ENCODE data around the gene CNDP1.

The CNDP1 gene

GRCh38 chr18:74507097-74507881 lies 27.0 kb upstream of the CNDP1 start:
- DNase-seq (ENCODE audit: low read depth), result no peak

GRCh38 chr18:74507927-74508326 lies 26.4 kb upstream of the CNDP1 start:
- DNase-seq (ENCODE audit: low read depth), result no peak

DNA sequence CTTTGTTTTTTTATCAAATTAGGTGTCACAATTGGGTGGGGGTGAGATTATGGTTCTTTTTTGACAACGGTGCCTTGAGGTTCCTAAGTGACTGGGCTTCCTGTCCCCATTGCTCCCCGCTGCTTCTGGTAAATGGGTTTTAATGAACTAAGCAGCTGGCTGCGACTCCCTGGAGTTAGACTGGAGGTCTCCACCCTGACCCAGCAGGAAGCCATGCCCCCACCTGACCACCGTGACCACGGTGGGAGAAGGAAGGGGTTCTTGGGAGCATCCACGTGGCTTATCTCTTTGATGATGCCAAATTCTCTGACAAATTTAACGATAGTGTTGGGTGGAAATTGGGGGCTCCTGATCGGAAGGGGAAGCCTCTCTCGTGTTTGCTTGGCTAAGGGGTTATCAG lies 25.9 kb upstream of the CNDP1 start:
- no peak for DNase-seq (ENCODE audit: low read depth)

GRCh38 chr18:74508821-74509225 lies 25.5 kb upstream of the CNDP1 start:
- DNase-seq (ENCODE audit: low read depth), result no peak

DNA sequence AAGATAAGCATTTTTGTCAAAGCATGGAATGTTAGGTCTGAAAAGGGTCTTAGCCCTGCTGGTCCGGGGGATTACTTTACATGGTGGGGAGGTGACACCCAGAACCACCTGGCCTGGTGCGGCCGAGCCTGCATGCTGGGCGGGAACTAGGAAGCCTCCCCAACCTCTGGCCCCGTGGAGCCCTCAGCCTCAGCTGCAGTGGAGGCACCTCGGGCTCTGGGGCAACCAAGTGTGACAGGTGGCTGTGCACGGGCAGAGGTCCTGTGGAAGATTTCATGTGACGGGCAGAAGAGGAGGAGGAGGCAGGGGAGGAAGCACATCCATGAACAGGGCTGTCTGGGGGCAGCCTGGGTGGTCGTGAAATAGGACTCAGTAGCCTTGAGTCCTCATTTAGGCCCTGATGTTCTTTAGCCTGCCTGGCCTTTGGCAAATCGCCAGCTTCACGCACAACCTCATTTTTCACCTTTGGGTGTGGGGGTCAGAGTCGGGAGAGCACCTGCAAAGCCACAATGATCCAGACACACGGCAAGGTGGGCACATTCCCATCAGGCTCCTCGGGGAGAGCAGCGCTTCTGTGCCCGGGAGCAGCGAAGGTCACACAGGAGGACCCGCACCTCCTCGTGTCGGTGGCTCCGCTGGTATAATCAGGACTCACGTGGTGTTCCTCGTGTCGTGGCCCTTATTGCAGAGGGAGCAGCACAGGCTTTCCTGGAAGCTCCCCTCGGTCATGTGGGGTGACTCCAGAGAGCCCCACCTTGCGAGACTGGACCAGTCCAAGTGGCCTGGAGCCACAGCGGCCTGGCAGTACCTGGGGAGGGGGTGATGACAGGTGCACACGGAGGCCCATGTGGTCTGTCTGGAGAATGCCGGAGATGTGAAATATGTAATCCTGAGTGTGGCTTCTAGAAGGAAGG lies 24.2 kb upstream of the CNDP1 start:
- DNase-seq (ENCODE audit: low read depth), result no peak

- DNase-seq (ENCODE audit: low read depth), result no peak
Observed at GRCh38 chr18:74510770-74511095, 23.6 kb upstream of the CNDP1 start.

DNA sequence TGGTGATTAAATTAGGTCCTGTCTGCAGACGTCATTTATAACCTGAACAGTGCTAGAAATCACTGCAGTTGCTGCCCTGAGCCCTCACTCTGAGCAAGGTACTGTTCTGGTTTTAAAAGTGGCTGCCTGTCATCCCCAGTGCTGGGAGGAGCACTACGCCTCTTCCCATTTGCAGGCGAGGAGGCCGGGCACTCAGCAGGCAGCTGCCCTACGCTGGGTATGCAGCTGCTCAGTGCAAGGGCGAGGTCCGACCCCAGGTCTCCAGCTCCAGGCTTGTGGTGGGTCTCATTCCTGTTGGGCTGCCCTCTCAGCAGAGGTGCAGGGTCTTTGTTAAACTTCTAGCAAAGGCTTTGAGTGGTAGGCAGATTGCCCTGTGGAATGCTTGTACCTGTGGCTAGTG lies 22.5 kb upstream of the CNDP1 start:
- no peak for DNase-seq (ENCODE audit: low read depth)

- no peak for DNase-seq (ENCODE audit: low read depth)
Observed at GRCh38 chr18:74512321-74513053, 21.8 kb upstream of the CNDP1 start.

- no peak for DNase-seq (ENCODE audit: low read depth)
Observed at GRCh38 chr18:74513149-74513882, 21.0 kb upstream of the CNDP1 start.

- no peak for DNase-seq (ENCODE audit: low read depth)
Observed at GRCh38 chr18:74513883-74514205, 20.5 kb upstream of the CNDP1 start.

DNA sequence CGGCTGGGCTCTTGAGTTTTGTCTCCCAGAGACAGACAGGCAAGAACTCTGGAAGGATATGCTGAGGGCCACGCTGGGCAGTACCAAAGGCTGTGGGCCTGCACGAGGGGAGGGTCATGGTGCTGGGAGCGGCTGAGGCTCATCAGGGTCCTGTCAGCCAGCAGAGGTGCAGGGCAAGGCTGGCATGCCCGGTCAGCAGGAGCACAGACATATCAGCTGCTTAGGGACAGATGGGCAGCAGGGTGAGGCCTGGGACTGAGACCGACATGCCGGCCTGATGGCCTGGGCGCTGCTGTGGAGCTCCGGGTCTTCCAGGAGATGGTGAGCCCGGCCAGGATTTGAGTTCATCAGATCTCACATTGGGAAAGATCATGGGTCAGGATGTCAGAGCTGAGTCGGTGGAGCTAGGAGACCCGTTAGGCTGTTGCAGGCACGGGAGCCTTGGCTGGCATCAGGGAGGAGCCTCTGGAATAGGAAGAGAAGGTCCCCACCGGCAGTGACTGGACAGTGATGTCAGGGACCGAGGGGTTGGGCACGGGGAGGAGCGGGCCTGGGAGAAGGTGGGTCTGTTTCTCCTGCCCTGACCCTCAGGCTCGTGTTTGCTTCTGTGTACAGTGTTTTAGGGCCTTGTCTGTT lies 19.3 kb upstream of the CNDP1 start:
- DNase-seq (ENCODE audit: low read depth), result no peak

GRCh38 chr18:74515620-74516231 lies 18.6 kb upstream of the CNDP1 start:
- no peak for DNase-seq (ENCODE audit: low read depth)

GRCh38 chr18:74516271-74517235 lies 17.7 kb upstream of the CNDP1 start:
- DNase-seq (ENCODE audit: low read depth), result no peak

DNA sequence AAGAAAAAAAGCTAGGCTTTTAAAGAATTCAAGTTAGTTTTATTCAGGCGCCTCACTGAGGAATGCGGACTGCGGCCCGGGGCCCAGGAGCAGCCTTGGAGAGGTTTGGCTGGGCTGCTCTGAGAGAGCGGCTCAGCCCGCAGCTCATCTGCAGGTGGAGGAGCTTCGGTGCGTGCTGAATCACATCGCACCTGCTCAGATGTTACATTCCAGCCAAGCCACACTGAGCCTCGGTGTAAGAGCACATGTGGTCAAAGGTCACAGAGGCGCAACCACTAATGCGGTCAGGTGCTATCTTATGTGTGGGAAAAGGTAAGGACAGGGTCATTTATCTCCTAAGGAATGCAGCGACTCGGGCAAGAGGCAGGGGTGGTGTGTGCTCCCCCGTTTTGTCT lies 17.1 kb upstream of the CNDP1 start:
- no peak for DNase-seq (ENCODE audit: low read depth)

DNA sequence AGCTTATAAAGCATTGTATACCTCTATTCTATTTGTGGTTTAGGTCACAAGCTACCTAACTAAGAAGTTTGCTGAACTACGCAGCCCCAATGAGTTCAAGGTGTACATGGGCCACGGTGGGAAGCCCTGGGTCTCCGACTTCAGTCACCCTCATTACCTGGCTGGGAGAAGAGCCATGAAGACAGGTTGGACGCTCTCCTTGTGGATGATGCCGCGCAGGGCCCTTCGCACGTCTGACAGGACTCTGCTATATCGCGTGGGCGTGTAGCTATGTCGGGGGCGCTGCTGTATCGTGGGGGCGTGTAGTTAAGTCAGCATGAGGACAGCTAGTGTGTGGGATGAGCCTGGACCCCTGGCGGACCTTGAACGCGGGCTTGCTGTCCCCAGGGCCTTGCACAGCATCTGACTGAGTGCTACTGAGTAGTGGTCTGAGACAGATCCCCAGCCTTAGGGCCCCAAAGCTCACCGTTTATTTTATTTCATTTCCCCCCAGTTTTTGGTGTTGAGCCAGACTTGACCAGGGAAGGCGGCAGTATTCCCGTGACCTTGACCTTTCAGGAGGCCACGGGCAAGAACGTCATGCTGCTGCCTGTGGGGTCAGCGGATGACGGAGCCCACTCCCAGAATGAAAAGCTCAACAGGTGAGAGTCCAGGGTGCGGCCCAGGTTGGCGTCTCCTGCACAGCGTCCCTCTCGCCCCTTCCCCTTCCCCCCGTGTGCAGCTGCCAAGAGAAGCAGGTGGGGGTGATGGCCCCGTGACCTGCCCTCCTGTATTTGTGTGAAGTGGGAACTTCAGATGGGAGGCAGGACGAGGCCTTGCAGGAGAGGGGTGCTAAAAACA lies 15.6 kb upstream of the CNDP1 start:
- no peak for DNase-seq (ENCODE audit: low read depth)

DNA sequence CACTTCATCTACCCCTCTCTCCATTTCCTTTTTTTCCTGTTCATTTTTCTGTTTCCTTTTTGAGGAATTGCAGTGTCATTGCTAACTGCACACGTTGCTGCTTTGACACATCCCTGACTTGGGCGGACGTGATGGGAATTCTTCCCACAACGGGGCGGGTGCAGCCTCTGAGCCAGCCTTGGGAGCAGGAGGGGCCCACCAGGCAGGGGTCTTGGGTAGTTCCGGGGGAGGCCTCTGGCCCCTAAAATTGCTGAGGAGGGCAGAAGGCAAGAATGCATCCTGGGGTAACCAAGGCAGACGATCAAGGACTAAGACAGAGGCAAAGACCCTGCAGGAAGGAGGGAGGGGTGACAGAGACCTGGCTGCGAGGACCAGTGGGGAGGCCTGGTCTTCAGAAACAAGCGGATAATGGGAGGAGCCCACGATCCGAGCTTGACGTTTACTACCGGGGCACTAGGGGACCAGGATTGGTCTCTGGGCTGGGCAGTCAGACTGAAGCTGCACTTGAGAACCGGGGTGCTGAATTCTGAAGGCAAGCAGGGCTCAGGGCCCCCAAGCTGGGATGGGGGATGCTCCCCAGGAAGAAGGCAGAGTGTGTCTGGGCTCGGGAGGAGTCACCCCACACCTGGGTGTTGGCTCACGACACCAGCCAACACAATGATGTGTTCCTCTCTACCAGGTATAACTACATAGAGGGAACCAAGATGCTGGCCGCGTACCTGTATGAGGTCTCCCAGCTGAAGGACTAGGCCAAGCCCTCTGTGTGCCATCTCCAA lies 14.8 kb upstream of the CNDP1 start:
- no peak for DNase-seq (ENCODE audit: low read depth)

GRCh38 chr18:74520096-74520833 lies 14.0 kb upstream of the CNDP1 start:
- no peak for DNase-seq (ENCODE audit: low read depth)

Measured in GM04504 (cell line).